HG03575 (cell line): ENCODE results near the gene EPS8L3.
"Not testable (repeated sequence)": the region's sequence is repeated elsewhere in the genome, so short reads cannot be mapped to it uniquely, and the experiment has no call there.

Experiments used
- ATAC-seq: cut with Tn5 transposase; IDR thresholded peaks from one replicate; pipeline ENCODE4 v1.9.1; 2021; ENCODE audit not compliant: unreplicated experiment, insufficient number of reproducible peaks, low FRiP score; ENCODE audit errors: extremely low read depth

EPS8L3 gene

DNA sequence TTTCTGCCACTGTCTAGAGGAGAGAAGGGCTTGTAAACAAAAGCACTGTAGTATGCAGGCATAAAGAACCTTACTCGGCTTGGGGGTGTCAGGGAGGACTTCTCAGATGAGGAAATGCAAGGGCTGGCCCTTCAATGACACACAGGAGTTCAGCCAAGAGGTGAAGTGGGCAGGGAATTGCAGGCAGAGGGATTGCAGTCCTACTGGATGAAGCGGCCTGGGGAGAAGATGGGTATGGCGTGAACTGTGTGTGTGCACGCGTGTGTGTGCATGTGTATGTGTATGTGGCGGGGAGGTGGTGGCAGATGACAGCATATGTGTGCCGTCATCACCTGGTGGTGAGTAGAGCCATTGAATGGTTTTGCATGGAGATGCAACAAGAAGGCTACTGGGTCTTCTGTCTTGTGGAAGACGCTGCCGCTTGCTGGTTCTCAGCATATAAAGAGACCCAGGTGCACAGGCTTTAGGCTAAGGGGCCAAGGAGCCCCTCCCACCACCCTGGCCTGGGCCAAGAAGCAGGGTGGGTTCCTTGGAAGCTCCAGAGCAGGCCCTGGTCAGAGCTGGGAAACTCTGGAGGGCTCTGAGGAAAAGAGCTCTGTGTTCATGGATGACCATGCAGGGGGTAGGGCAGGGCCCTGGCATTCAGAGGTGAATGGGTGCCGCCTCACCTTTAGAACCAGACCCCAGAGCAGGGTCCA lies 4.1 kb upstream of the EPS8L3 start:
- no peak for ATAC-seq

DNA sequence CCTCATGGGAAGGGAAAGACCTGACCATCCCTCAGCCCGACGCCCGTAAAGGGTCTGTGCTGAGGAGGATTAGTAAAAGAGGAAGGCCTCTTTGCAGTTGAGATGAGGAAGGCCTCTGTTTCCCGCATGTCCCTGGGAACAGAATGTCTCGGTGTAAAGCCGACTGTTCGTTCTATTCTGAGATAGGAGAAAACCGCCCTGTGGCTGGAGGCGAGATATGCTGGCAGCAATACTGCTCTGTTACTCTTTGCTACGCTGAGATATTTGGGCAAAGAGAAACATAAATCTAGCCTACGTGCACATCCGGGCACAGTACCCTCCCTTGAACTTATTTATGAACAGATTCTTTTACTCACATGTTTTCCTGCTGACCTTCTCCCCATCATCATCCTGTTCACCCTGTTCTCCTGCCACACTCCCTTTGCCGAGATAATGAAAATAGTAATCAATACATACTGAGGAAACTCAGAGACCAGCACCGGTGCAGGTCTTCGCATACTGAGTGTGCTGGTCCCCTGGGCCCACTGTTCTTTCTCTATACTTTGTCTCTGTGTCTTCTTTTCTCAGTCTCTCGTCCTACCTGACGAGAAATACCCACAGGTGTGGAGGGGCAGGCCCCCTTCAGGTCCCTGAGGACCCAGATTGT lies 3.4 kb upstream of the EPS8L3 start:
- not testable (repeated sequence) for ATAC-seq

DNA sequence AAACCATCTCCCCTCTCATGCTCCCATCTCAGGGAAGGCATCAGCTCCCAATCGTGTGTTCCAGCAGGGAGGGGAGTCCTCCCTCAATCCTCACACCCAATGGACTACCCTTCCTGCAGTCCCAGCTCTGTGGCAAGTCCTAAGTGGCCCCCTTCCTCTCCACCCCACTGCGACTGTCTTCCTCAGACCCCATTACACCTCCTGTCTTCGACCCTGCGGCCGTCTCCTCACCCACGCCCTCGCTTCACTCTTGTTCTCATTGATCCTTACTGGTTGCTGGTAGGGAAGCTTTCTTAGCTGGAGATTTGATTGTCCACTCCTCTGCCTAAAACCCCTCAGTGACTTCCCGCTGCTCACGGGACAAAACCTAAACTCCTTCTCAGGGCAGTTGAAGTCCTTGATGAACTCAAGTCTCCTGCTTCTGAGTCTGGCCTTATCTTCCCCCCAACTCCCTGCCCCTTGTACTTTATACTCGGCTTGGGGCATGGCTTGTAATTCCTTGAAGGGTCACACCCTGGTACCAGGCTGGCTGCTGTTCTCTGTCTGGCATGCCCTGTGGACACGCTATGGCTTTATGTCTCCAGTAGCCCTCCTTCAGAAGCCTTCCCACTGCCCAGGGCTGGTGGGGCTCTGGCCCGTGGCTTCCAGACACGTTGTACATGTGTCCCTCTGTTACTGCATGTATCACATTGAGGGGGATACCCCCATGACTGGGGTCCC lies 2.3 kb upstream of the EPS8L3 start:
- no peak for ATAC-seq

DNA sequence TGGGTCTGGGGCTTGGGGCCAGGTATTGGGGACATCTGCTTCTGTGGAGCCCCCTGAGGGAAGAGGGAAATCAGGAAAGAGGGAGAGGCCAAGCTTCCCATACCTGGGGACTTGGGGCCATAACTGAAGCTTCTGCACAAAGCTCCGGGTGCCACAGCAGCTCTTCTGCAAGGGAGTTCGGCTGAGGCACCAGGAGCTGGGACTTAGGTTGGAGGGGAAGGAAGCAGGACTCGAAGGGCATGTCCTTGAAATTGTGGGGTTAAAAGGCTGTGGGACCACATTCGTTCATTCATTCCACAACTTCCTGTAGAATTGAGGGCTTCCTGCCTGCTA lies 1.7 kb upstream of the EPS8L3 start:
- no peak for ATAC-seq

DNA sequence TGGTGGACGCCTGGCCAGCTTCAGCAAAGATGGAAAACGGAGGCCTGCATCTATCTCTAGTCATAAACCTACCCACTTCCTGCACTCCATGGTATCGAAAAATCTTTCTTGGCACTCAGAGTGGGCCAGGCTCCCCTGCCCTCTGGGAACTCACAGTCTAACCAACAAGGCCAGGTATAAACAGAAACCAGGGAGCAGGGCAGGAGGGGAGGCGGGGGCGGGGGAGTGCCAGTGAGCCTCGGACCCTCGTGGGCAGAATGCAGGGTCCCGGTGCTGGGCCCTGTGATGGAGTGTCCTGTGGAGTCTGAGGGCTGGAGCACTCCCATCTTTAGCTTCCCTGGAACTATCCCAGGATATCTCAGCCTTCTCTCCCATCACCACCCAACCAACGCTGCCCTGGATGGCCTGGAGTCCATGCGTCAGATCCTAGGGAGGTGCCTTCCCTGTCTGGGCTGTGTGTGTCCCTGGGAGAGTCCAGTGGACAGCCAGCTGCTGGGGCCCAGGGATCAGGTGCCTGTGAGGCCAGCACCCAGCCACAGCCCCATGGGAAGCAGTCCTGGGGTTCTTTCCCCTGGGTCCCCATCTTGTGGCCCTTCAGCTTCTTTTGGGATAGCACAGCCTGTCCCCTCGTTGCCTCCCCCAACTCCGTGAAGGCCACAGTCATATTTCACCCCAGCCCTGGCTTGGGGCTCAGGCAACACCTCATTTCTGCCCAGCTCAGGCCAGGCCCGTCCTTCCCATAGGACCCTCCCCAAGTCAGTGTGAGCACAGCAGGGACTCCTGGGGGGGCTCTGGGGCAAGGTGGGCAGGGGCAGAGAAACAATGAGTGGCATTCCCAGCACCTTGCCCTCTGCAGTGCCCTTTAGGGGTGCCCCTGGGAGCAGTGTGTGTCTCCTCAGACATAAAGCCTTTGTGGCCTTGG lies 1.1 kb upstream of the EPS8L3 start:
- no peak for ATAC-seq

DNA sequence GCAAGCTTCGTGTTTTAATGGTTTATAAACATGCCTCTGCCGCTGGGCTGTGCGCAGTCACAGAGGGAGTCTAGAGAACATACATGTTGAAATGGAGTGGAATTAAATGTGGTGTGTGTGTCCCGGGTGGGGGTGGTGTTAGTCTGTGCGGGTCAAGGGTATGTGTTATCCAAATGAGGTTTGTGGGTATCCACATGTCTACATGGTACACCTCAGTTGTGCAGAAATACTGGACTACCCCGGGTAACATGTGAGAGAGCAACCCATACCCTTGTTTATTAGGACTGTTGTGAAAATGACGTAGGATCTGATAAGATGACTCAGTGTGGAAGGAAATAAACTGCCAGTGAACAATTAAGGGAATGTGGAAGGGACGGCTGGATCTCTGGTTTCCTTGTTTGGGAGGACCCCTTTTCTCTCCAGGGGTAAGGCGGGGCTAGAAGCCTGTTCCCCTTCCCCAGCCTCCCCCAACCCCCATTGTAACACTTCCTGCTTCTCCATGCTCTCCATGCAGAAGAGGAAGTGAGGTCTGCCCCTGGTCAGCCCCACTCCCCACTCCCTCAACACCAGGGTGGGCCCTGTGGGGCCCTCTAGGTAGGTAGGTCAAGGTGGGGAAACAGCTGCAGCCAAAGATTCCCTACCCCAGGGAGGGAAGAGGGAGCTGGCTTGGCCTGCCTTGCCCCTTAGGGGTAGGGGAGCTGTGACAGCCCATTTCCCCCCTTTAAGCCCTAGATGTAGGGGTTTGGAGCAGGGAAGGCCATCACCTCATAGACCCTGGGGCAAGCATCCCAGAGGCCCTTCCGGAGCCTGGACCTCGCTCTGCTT lies 690 bp downstream of the EPS8L3 start:
- ATAC-seq: no peak

DNA sequence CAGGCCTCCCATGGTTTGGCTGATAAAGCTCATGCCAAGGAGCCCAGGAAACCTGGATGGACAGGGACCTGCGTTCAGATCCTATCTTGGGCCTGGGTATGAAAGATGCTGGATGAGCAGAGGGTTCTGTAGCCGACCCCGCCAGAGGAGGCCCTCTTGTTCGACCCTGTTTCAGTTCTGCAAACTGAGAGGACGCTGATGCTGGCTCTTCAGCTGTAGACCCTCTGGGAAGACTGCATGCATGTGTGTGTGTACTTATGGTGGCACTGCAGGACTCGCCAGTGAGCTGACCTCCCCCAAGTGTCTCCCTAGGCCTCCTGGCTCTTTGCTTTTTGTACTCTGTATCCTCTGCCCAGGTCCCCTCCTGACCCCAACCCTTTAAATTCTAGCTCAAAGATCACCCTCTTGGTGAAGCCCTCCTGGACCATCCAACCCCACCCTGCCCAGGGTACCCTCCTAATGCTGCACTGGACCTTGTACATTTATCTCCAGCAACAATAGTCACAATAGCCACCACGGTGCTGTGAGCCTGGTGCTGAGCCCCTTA lies 1.6 kb downstream of the EPS8L3 start:
- no peak for ATAC-seq

DNA sequence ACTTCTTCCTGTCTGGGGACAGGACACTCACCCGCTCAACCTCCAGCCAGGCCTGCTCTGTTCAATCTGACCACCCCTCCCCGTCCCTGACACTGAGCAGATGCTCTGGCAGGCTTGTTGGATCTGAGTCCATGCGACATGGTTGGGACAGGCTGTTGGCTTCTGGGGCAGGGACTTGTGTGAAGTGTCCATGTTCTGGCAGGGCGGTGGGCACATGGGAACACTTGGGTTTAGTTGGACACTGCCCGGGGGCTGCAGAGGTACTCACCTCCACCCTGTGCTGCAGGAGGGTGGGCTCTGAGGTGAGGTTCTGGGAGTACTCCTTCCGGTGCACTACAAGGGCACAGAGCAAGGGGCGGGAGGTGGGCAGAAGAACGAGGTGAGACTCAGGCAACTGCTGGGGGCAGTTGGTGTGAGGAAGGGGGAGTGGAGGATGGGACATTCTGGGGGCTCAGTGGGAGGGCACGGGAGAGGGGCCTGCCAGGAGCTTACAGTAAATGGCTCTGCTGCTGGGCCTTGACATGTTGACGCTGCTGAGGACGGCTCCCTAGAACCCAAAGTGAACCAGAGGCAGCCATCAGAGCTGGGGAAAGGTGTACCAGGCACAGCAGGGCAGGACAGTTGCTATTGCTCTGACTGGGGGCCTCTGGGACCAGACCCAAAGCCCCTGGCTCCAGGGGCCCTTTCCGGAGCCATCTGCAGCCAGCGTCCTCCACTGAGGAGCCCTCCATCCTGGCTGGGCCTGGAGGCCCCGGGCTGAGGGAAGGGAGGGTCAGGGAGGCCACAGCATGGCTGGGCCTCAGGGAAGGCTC lies 2.3 kb downstream of the EPS8L3 start:
- no peak for ATAC-seq

DNA sequence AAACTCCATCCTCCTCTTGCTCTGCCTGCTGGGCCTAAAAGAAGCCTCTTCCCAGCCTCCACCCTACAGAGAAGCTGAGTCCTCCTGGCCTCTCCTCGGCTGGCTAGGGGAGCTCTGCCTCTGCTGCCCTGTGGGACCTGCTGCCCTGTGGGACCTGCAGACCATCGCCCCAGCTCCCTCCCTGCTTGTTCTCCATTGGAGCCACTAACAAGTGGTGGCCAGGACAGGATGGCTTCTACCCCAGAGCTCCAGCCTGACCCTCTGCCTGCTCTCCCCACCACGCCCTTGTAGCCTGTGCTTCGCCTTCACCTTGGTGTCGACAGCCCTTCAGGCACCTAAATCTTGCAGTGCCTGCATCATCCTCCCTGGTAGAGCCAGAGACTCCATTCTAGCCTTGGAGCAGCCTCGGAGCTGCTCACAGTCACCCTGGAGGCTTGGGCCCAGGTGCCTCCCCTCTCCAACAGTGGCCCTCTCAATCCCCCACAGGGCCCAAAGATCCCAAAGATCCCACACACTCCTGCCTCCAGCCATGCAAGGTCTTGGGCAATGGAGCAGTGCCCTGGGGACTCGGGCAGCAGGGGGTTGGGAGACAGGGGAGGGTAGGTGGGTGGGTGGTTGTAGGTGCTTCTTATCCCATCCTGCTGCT lies 3.0 kb downstream of the EPS8L3 start:
- ATAC-seq: no peak

DNA sequence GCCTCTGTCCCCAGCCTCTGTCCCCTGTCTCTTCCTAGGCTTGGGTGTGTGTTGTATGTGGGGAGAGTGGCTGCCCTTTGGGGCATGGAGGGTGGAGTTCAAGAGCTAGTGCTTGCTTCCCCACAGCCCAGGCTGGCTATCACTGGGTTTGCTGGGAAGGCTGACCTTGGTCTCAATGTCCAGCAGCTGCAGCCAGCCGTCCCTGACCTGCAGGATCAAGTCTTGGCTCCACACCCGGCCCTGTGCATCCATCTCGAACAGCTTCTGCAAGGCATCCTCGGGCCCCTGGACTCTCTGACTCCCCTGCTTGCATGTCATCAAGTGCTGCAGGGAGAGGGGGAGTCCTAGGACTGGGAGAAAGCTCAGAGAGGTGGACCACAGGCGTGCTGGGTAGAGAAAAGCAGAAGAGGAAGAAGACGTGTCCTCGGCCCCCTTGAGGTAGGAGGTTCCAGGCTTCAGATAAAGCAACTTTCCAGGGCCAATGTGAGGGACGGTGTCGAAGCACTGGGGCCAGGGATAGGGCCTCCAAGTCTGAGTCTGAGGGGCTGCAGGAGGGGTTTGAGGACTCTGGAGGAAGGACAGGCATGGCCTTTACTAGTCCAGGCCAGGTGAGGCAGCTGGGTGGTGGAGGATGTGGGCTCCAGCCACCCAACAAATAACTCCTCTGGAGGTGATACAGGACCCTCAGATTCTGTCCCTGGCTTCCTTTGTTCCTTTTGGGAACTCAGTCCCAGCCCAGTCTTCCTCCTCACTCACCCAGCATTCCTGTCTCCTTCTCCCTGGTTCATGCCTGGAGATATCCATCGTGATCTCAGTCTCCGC lies 4.0 kb downstream of the EPS8L3 start:
- no peak for ATAC-seq

DNA sequence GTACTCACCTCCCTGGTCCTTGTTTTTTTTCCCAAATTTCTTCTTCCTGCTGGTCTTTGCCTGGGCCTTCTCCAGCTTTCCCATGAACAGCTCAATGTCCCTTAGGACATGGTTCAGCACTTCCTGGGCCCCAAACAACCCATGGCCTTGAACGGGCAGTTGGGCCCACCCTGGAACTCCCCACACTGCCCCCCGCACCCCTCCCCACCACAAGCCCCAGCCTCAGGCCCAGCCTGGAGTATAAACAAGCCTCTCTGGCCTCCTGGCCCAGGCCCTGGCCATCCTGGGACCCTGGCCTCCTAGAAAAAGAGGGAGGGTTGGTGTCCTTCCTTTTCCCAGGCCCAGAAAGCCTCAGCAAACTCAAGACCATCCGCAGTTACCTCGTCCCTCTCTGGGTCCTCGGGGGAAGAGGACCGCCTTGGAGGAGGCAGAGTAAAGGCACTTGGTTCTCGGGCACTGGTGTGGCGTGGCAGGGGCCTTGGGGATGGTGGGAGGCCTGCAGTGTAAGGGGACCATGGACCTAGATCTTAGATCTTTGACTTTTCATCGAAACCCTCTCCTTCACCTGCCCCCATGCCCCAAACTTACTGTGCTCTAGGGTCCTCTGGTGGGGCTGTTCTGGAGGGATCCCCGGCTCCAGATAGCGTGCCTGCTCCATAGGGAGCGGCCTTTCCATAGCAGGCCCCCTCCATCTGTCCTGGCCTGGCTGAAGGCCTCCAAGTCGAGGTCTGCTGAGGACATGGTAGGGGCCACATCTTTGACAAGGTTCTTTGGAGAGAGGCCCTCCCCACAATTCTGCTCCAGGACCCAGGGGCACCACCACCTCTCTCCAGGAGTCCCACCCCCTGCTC lies 5.6 kb downstream of the EPS8L3 start:
- ATAC-seq: no peak

DNA sequence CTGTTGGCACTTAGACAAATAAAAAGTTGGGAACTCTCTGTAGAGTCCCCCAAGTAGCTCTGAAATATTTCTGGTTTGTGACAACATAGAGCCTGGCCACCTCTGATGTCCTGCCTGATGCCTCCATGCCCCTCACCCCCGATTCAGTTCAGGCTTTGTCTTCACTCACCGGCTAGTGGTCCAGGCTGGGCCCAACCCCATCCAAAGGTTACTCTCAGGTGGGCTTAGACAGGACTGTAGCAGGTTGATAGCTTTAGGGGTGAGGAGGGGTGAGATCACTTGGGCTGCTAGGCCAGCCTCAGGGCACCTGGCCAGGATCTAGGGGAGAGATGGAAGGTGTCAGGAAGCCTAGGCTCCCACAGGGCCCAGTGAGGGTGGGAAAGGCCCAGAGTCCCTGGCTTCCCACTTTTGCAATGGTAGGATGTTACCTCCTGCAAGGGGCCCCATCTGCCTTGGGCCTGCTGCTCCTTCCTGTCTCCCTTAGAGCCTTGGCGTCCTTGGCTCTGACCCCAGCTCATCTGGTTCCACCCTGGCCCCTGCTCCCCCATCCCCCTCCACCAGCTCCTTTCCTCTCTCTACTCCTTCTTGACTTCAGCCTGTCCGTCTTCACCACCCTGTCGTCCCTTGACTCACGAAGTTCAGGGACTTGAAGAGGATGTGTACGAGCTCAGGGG lies 6.7 kb downstream of the EPS8L3 start:
- no peak for ATAC-seq

DNA sequence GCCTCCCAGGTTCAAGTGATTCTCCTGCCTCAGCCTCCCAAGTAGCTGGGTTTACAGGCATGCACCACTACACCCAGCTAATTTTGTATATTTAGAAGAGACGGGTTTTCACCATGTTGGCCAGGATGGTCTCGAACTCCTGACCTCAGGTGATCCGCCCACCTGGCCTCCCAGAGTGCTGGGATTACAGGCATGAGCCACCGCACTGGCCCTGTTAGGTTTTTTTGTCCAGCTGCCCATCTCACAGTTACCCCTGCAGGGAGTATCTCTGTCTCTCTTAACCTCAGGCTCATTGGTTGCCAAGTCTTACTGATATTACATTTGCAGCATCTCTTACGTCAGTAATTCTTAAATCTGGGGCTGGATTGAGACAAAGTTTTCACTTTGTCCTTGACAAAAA lies 7.4 kb downstream of the EPS8L3 start:
- not testable (repeated sequence) for ATAC-seq

DNA sequence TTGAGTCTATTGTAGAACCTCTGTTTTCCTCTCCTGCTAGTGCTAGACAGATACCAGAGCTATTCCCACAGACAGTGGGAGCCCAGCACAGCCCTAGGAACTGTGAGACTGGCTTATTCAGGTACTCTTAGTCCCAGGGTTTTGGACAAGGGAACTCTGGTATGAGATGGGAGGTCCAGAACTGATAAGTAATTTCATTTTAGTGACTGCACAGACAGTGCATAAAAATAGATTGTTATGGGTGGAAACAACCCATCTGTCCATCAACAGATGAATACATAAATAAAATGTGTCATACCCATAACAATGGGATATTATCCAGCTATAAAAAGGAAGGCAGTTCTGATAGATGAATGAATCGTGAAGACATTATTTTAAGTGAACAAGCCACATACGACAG lies 9.0 kb downstream of the EPS8L3 start:
- ATAC-seq: no peak
